ENCODE data around the gene LRRFIP1. TPM values are rescaled to one million over a fixed set of nuclear protein-coding genes. Genes with fewer than 3 reads are reported as not detected.

Gene LRRFIP1
- total and polyA plus RNA-seq, 8 donors: 104 to 160 (median 122) TPM

GRCh38 chr2:237701033-237701858 is 73.9 kb downstream of the LRRFIP1 start:
- no peaks in the 10 kb centered on the region for H3K27me3 ChIP-seq
- intact Hi-C loops (cut with DNase I): no loop called here
- peak overlapping the region; percentile 77 to 100 for H3K27ac ChIP-seq
- peaks cover 67 to 100% of the 10 kb centered on the region in 2 donors for H3K4me1 ChIP-seq
- no peak for DNase-seq
- TF ChIP-seq CTCF (IDR thresholded peaks at IDR 0.05): no peak
- no peak for ATAC-seq
- H3K4me3 ChIP-seq: no peak overlapping the region
- H3K9me3 ChIP-seq: no peaks in the 10 kb centered on the region
- no peaks in the 10 kb centered on the region for H3K36me3 ChIP-seq

GRCh38 chr2:237701859-237702390 is 74.5 kb downstream of the LRRFIP1 start:
- ATAC-seq (no peak), DNase-seq (no peak)
- H3K4me1 ChIP-seq: peaks cover 63 to 100% of the 10 kb centered on the region in 2 donors
- no peaks in the 10 kb centered on the region for H3K9me3 ChIP-seq
- H3K27me3 ChIP-seq: no peaks in the 10 kb centered on the region
- peak overlapping the region in 1 of 2 donors; percentile 4 for H3K4me3 ChIP-seq
- TF ChIP-seq CTCF (IDR thresholded peaks at IDR 0.05): no peak
- H3K27ac ChIP-seq: peak overlapping the region; percentile 77 to 100
- no peaks in the 10 kb centered on the region for H3K36me3 ChIP-seq
- intact Hi-C loops (cut with DNase I): no loop called here

- H3K36me3 ChIP-seq: no peaks in the 10 kb centered on the region
- H3K27ac ChIP-seq: peak overlapping the region; percentile 77 to 100
- intact Hi-C loops (cut with DNase I): no loop called here
- H3K4me3 ChIP-seq: peak overlapping the region in 1 of 2 donors; percentile 4
- ATAC-seq (peak; percentile 35), DNase-seq (peak in 2 of 4 donors; percentile 66 to 85)
- no peak for TF ChIP-seq CTCF (IDR thresholded peaks at IDR 0.05)
- H3K27me3 ChIP-seq: no peaks in the 10 kb centered on the region
- no peaks in the 10 kb centered on the region for H3K9me3 ChIP-seq
- H3K4me1 ChIP-seq: peaks cover 61 to 100% of the 10 kb centered on the region in 2 donors
Observed at GRCh38 chr2:237702441-237703391, 75.3 kb downstream of the LRRFIP1 start.

- Histone ChIP-seq H3K4me3 (no peak overlapping the region), H3K36me3 (peaks cover 0 to 17% of the 10 kb centered on the region in 2 donors), H3K4me1 (peaks cover 60 to 97% of the 10 kb centered on the region in 2 donors), H3K27me3 (no peaks in the 10 kb centered on the region), H3K27ac (peak overlapping the region; percentile 77 to 100), H3K9me3 (no peaks in the 10 kb centered on the region)
- no peak for ATAC-seq
- no peak for TF ChIP-seq CTCF (IDR thresholded peaks at IDR 0.05)
- intact Hi-C loops (cut with DNase I): no loop called here
- DNase-seq: no peak
Observed at GRCh38 chr2:237704501-237705434, 77.4 kb downstream of the LRRFIP1 start.
